GM19397 (cell line): ENCODE data around the gene ZNF592.
"Not testable (repeated sequence)": the region's sequence is repeated elsewhere in the genome, so short reads cannot be mapped to it uniquely, and the experiment has no call there.

Experiments
- ATAC-seq: cut with Tn5 transposase; IDR thresholded peaks from one replicate; pipeline ENCODE4 v1.9.1; 2021; ENCODE audit warnings: mild to moderate bottlenecking, moderate library complexity; ENCODE audit not compliant: unreplicated experiment

Gene ZNF592

DNA sequence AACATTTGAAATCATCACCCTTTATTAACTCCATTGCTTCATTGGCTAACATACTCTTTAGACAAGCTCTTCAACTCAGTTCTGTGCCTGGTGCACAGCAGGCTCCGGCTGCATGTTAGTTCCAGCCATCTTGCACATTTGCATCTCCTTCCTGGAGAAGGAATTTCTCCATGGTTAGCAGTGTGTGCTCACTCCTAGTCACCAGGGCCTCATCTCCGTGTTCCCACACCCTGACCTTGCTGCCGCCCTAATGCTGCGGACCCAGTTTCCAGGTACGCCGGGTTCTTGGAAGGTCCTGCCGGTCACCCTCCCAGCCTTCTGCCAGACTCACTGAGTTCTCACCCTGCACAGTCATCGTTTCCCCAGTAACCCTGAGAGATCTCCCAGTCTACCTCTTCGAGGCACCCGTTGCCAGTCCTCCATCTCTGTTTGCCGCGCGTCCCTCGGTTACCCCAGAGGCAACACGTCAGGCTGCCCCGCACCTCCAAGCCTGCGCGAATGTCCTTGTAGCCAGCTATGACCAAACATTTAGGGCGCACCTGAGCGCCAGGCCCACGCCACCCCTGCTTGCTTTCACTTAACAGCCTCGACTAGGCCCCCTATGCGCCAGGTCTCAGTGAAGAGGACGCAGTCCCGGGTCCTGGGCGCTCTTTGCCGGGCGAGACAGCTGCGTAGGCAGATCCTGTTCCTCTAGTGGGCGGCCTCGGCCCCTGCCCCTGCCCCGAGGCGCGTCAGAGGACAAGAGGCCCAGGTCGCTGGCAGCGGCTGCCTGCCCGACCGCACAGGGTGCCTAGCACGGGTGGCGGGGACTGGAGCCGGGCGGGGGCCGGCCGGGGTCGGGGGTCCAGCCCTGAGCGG is 747 bp upstream of the ZNF592 start:
- ATAC-seq: peak; percentile 41

DNA sequence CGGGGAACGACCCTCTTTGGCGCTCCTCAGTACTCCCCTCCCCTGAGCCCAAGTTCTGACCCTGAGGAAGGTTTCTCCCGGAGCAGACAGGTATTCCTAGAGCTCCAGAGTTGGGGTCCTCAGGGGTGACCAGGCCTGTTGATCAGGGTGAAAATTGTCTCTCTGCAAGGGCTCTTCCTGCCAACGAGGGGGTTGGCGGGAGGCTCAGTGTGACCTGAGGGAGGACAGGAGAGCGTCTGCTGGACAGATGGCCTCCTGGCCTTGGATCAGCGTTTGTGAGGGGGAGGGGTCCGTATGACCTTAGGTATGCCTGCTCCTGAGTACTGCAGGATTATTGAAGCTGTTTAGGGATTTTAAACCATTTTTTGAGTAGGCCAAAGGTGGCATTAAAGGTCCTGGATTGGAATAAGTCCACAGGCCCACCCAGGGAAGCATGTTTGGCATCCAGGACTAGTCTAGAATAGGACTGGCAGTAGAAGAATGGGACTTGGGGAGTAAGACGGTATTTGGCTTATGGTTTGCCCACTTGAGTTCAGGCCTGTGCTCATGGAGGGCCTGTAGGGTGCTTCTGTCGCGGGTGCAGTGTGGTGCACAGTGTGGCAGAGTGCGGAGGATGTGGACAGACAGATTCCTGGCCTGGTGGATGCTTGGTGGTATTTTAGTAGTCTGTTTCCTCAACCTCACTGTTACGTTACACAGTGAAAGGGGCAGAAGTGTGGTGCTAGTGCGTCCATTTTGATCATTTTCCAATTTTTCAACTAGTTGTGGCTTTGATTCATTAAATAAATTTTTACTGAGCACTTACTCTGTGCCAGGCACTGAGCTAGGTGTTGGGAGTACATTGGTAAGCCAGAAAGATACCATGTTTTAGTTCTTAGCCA is 959 bp downstream of the ZNF592 start:
- ATAC-seq: peak; percentile 0

DNA sequence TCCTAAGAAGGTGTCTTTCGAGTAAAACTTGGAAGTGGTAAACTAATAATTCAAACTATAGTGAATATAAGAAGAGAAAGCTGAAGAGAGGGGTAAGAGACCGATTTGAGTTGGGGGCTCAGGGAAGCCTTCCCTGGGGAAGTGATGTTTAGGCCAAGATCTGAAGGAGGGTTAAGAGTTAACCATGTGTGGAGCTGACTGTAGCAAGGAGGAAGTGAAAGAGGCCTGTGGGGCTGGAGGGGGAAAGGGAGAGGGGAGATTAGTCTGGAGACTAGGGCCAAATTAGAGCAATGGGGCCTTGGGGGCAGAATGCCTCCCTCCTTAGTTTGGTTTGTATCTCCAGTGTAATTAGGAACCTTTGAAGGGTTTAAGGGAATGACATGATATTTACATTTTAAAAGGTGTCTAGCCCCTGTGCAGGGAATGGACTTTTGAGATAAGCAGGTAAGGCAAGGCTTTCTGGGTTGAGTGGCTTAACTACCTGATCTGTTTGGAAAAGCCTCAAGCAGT is 2.2 kb downstream of the ZNF592 start:
- no peak for ATAC-seq

DNA sequence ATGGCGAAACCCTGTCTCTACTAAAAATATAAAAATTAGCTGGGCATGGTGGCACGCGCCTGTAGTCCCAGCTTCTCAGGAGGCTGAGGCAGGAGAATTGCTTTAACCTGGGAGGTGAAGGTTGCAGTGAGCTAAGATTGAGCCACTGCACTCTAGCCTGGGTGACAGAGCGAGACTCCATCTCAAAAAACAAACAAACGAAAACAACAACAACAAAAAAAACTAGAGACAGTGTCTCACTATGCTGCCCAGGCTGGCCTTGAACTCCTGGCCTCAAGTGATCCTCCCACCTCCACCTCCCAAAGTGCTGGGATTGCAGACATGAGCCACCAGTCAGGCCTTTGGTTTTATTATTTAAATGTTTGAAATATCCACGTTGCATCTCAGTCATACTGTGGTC is 3.3 kb downstream of the ZNF592 start:
- ATAC-seq: not testable (repeated sequence)

DNA sequence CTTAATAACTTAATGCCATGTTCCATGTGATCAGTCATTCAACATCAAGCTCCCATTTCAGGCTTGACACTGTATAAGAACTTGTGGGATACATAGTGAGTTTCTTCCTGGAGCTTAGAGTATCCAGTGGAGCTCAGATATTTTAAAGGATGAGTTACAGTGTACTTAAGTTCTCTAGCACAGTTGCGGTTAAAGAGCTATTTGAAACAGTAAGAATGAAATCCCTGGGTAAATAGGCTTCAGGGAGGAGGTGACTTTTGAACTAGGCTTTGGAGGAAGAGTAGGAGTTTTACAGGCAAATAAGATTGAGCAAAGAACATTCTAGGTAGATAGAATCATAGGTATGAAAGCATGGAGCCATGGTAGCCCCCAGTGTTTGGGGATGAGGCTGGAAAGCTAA is 3.8 kb downstream of the ZNF592 start:
- no peak for ATAC-seq

DNA sequence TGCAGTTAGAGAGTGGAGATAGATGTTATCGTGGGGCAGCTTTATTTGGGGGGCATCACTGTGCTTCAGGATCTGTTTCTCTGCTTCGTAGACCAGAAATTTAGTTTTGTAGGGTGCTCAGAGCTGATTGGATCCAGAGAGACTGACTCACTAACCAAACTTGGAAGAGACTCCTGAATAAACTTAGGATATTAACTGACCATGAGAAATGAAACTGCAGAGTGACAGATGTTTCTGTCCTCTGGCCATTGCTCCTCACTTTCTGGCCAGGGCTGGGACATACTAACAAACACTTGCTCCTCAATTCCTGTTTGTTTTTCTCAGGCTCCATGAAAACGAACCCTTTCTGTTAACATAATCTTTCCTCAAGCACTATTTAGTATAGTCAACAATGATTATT is 4.3 kb downstream of the ZNF592 start:
- ATAC-seq: no peak

DNA sequence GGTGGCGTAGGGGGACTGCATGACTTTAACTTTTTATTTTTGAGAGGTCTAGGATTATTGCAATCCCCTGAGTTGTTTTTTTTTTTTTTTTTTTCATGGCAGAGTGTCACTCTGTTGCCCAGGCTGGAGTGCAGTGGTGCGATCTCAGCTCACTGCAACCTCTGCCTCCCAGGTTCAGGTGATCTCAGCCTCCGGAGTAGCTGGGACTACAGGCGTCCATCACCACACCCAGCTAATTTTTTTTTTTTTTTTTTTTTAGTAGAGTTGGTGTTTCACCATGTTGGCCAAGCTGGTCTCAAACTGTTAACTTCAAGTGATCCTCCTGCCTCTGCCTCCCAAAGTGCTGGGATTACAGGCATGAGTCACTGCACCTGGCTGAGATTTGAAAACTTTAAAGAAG is 6.5 kb downstream of the ZNF592 start:
- not testable (repeated sequence) for ATAC-seq

DNA sequence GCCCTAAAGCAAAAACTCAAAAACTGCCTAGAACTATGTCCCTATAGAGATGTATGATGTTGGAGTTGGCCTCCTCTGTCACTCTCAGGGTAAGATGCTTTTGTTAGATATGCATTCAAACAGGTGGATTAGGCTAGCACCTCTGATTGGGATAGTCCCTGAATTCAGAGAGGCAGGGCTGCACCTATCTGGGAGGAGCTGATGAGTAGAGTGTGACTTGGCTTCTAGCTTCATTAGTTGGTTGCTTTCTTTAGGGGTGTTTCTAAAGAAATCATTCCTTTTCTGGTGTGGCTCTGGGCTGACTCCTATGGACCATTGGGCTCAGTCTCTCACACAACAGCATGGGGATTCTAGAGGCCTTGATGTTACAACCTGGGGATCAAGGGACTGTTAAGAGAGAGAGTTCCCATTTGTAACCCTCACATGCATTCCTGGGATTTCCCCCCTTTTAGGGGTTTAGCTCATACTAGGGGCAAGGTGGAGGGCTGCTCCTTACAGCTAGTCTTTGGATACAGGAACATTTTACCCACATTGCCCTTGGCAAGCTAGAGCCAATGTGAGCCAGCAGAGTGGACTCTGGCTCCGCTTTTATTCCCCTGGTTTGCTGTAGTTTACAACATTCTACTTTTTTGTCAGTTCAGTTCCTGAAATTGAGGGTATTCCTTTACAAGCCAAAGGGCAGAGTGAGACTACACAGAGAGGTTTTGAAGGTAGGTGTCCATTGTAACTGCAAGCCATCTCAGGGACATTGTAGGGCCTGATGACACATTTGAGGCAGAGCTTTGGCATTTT is 7.5 kb downstream of the ZNF592 start:
- ATAC-seq: no peak

DNA sequence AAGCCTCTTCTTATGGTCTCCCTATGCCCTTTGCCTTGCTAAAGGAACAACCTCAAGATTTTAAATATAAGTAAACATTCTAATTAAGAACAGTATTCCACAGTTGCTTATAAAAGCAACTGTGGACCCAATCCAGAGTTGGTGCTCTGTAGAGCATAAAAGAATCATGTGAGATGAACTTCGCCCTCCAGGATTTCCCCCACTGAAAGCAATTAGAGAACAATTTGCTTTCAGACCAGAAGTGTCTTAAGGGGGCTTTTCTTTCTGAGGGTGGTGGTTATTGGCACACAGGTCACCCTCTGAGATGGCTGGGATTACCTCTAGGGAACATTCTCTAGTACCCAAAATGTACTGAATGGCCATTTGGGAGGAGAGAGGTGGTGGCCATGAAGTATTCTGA is 10.6 kb downstream of the ZNF592 start:
- ATAC-seq: no peak

DNA sequence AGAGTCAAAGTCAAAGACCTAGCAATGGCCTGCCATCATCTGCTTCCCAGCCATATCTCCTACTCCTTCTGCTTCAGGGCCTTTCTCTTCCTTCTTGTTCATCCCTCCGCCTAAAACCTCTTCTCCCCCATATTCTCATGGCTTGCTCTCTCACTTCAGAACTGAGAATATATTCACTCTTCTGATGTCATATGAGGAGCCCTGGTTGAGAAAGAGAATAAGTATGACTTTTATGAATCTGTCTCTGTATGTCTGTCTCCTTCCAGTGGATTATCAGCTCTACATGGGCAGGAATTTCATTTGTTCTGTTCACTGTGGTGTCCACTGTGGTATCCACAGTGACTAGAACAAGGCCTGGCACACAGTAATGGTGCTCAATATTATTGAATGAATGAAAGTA is 11.8 kb downstream of the ZNF592 start:
- ATAC-seq: no peak

DNA sequence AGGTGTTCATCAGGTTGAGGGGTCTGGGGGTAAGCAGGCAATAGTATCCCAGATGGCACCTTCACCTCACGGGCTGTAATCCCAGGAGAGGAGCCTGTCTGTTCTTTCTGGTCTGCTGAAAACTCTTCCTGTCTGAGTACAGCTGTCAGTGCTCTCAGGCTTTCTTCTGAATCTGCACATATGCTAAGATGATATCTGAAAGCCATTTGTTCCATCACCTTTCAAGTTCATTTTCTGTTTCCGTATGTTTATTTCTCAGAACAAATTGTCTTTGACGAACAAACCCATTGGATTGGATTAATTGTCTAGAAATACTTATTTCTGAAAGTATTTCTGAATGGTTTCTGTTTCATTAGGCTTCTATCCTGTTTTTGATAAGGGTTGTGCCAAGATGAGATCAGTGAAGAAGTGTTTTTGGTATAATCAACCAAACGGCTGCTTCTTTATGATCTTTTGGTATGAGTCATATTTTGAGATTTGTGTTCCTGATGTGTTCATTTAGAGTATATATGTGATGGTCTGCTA is 13.3 kb downstream of the ZNF592 start:
- ATAC-seq: no peak

DNA sequence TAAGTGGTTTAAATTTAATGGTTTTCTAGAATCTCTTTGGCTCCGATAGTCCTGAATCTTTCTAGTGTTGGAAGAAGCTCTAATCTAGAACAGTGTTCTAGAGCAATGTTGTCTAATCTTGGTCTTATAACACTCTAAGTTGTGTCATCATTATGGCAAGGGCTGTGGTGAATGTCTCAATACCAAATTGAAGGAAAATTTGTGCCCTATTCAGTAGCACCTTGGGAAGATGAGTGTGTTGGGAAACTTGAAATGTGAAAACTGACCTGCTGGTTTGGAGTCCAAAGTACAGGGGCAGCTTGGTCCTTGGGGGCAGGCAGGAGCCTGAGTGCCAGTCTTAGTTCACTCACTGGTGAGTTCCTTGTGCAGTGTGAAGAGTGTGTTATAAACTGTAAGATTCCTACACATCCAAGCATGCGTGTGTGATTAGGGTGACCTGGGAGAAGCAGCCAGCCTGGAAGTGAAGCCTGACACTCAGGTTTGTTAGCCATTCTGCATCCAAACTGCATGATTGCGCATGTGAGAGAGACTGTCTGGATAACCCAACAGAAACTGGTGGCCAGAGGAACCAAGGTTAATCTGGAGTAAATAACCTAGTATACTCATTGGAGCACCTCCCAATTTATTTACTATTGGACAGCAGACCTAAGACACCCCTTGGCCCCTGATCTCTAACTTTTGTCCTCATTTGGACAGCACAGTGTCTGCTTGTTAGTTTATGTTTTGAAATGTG is 14.6 kb downstream of the ZNF592 start:
- no peak for ATAC-seq

DNA sequence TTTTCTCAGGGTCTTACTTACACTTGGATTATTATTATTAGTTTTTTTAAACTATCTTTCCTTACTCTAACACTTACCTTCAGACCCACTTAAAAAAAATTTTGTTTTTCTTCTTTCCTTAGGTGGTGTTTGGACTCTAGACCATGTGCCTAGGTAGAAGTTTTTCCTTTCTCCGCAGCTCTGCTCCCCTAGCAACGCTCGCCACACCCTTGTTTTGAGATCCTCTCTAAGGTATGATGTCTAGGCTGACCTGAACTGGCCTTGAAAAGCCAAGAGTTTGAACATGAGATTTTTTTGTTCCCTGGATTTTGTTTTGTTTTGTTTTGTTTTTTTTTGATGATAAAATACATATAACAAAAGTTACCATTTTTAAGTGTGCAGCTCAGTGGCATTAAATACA is 16.2 kb downstream of the ZNF592 start:
- no peak for ATAC-seq

DNA sequence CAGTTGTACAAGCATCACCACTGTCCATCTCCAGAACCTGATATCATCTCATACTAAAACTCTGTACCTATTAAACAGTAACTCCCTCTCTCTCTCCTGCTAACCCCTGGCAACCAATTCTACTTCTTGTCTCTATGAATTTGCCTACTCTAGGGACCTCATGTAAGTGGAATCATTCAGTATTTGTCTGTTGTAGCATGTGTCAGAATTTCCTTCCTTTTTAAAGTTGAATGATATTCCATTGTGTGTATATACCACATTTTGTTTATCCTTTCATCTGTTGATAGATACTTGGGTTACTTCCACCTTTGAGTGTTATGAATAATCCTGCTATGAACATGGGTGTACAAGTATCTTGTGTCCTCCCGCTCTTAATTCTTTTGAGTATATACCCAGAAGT is 16.6 kb downstream of the ZNF592 start:
- ATAC-seq: no peak

DNA sequence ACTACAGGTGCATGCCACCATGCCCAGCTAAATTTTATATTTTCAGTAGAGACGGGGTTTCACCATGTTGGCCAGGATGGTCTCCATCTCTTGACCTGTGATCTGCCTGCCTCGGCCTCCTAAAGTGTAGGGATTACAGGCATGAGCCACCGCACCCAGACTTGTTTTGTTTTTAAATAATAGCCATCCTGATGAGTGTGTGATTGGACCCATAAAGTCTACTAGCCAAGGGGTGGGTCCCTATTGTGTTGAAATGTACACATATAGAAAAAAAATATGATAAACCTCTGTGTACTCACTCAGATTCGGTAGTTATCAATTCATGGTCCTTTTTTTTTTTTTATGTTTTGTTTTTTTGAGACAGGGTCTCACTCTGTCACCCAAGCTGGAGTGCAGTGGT is 17.3 kb downstream of the ZNF592 start:
- no peak for ATAC-seq

DNA sequence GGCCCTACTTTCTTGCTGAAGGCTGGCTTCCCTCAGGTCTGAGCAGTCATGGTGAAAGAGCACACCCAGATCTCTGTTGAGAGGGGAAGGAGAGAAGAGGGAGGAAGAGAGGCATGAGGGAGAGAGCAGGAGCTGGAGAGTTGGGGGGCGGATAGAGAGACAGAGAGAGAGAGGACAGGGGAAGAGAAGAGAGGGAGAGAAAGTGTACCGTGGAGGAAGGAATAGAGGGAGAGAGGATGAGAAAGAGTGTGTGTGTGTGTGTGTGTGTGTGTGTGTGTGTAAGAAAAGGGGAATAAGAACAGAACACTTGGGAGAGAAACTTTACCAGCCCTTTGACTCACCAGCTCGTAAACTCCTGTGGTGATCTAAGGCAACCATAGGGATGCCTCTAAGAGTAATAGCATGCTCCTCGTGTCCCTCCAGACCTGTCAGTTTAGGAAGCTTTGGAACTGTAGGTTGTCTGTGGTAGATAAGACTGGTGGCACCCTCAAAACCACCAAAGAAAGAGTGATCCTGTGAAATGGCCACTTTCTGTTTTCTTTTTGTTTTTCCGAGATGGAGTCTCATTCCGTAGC is 18.2 kb downstream of the ZNF592 start:
- ATAC-seq: no peak

DNA sequence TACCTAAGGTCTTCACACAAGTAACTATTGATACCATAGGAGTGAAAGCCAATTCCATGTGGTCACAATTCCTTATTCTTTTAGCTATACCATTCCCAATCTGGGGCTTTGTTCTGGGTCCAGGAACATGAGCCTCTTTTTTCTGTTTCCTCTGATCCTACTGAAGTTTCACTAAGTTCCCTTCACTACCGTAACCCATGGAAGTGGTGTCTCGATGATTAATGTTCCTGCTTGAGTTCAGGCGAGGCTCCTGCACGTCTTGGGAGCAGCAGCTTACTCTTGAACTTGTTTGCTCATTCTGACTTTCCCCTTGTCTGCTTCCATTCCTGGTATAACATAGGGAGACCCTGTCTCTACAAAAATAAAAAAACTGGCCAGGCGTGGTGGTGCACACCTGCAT is 23.6 kb downstream of the ZNF592 start:
- ATAC-seq: no peak

DNA sequence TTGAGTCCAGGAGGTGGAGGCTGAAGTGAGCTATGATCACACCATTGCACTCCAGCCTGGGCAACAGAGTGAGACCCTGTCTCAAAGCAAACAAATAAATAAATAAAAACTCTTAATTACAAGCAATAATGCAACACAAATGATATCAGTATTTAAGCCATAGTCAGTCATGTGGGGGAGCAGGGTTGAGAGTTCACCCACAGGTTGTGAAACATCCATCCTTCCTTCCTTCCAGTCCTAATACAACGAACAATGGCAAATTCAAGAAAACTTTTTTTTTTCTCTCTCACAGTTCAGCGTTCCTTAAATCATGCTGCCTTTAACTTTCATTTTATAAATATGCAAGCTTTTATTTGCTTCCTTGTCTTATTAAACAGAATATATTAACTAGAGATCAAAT is 24.1 kb downstream of the ZNF592 start:
- ATAC-seq: no peak

DNA sequence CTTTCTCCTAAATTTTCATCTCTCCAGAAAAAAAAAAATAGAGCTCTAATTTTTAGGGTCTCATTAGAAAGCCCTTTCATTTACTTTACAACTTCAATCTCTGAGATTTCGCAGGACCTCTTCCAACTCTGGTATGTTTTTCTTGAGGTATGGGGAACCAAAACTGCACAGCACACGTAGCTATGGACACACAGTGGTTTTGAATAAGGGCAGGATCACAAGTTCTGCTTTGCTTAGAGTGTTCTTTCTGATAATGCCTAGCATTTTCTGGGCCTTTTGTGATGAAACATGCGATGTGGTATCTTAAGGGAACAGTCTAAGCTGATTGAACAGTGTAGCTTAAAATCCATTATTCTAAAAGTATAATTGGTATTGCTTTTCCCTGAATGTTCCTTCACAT is 25.3 kb downstream of the ZNF592 start:
- no peak for ATAC-seq
